ENCODE results near the gene XRCC5. TPM values are rescaled to one million over a fixed set of nuclear protein-coding genes. Genes with fewer than 3 reads are reported as not detected.

The XRCC5 gene
- polyA plus RNA-seq, 1 donor from 2014 or later = 279 TPM

DNA sequence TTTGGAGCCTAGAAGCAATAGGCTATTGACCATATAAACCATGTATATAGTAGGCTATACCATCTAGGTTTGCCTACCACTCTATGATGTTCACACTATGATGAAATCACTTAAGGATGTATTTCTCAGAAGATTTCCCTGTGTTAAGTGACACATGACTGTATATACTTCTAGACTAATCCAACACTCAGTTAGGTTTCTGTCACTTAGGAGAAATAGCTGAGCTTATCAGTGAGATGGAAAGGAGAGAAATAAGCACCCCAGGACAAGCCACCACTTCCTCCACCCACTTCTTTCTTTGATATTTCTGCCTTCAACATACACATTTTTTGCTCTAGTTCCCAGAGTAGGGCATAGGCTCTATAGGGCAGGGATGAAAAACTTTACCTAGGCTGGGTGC lies 35.4 kb upstream of the XRCC5 start:
- H3K9ac ChIP-seq (ENCODE audit: low read length) = no peak overlapping the region
- no peak overlapping the region for H3K4me2 ChIP-seq (ENCODE audit: low read length)
- no peaks in the 10 kb centered on the region for H3K36me3 ChIP-seq (ENCODE audit: insufficient read depth, low read length)
- H3K9me3 ChIP-seq (ENCODE audit: low read length) = no peaks in the 10 kb centered on the region
- H3K4me3 ChIP-seq (ENCODE audit: low read length) = no peak overlapping the region
- no peak overlapping the region for H2AFZ ChIP-seq (ENCODE audit: low read depth, low read length)
- no peaks in the 10 kb centered on the region for H3F3A ChIP-seq (ENCODE audit: insufficient read depth, low read length, poor library complexity, severe bottlenecking)
- H3K9me2 ChIP-seq (ENCODE audit: insufficient read depth, low read length) = no peaks in the 10 kb centered on the region
- no peaks in the 10 kb centered on the region for H3K79me2 ChIP-seq (replicated peaks; ENCODE audit: insufficient read depth, low read length)
- H4K20me1 ChIP-seq (ENCODE audit: insufficient read depth) = no peaks in the 10 kb centered on the region
- TF ChIP-seq, protein P1, sequence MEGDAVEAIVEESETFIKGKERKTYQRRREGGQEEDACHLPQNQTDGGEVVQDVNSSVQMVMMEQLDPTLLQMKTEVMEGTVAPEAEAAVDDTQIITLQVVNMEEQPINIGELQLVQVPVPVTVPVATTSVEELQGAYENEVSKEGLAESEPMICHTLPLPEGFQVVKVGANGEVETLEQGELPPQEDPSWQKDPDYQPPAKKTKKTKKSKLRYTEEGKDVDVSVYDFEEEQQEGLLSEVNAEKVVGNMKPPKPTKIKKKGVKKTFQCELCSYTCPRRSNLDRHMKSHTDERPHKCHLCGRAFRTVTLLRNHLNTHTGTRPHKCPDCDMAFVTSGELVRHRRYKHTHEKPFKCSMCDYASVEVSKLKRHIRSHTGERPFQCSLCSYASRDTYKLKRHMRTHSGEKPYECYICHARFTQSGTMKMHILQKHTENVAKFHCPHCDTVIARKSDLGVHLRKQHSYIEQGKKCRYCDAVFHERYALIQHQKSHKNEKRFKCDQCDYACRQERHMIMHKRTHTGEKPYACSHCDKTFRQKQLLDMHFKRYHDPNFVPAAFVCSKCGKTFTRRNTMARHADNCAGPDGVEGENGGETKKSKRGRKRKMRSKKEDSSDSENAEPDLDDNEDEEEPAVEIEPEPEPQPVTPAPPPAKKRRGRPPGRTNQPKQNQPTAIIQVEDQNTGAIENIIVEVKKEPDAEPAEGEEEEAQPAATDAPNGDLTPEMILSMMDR (IDR thresholded peaks at IDR 0.05; ENCODE audit: poor library complexity, severe bottlenecking) = no peak
- TF ChIP-seq RAD21 (conservative IDR thresholded peaks at IDR 0.05) (no peak), POLR2AphosphoS5 (IDR thresholded peaks at IDR 0.05) (no peak), EP300 (conservative IDR thresholded peaks at IDR 0.05; ENCODE audit: poor library complexity, severe bottlenecking) (no peak)
- H3K27ac ChIP-seq (ENCODE audit: low read length) = no peak overlapping the region
- H3K27me3 ChIP-seq (ENCODE audit: insufficient read depth, low read depth, low read length) = no peaks in the 10 kb centered on the region

GRCh38 chr2:216074380-216074779 lies 34.8 kb upstream of the XRCC5 start:
- H3K27me3 ChIP-seq (ENCODE audit: insufficient read depth, low read depth, low read length) = no peaks in the 10 kb centered on the region
- no peaks in the 10 kb centered on the region for H4K20me1 ChIP-seq (ENCODE audit: insufficient read depth)
- no peak overlapping the region for H3K9ac ChIP-seq (ENCODE audit: low read length)
- no peaks in the 10 kb centered on the region for H3K79me2 ChIP-seq (replicated peaks; ENCODE audit: insufficient read depth, low read length)
- no peaks in the 10 kb centered on the region for H3F3A ChIP-seq (ENCODE audit: insufficient read depth, low read length, poor library complexity, severe bottlenecking)
- no peak overlapping the region for H3K4me3 ChIP-seq (ENCODE audit: low read length)
- no peaks in the 10 kb centered on the region for H3K9me2 ChIP-seq (ENCODE audit: insufficient read depth, low read length)
- H2AFZ ChIP-seq (ENCODE audit: low read depth, low read length) = no peak overlapping the region
- H3K9me3 ChIP-seq (ENCODE audit: low read length) = no peaks in the 10 kb centered on the region
- TF ChIP-seq, protein P1 (IDR thresholded peaks at IDR 0.05; ENCODE audit: poor library complexity, severe bottlenecking) = no peak
- TF ChIP-seq TAF1 (IDR thresholded peaks at IDR 0.05; ENCODE audit: low read depth) (no peak), EZH2 (IDR thresholded peaks at IDR 0.05; ENCODE audit: borderline replicate concordance, insufficient read depth, low read length, poor library complexity, severe bottlenecking) (no peak), EP300 (conservative IDR thresholded peaks at IDR 0.05; ENCODE audit: poor library complexity, severe bottlenecking) (no peak), RAD21 (conservative IDR thresholded peaks at IDR 0.05) (no peak), REST (IDR thresholded peaks at IDR 0.05; ENCODE audit: borderline replicate concordance) (no peak), MXI1 (conservative IDR thresholded peaks at IDR 0.05; ENCODE audit: poor library complexity, severe bottlenecking) (no peak), SMC3 (conservative IDR thresholded peaks at IDR 0.05; ENCODE audit: poor library complexity) (no peak), POLR2AphosphoS5 (IDR thresholded peaks at IDR 0.05) (no peak)
- H3K27ac ChIP-seq (ENCODE audit: low read length) = no peak overlapping the region
- H3K36me3 ChIP-seq (ENCODE audit: insufficient read depth, low read length) = no peaks in the 10 kb centered on the region
- no peak overlapping the region for H3K4me2 ChIP-seq (ENCODE audit: low read length)

Data from neural cell (in vitro differentiated cells).